B cell (primary cell): ENCODE results near the gene UBE2J1.

Experiments
- CTCF ChIP-seq: fragments of 200-600 bp; IDR thresholded peaks from one replicate; pipeline ENCODE4 v1.8.0; 2022; ENCODE audit warnings: antibody characterized with exemption, mild to moderate bottlenecking
- EZH2 ChIP-seq: IDR thresholded peaks from 2 replicates; pipeline ENCODE4 v1.6.1; 2012; ENCODE audit warnings: borderline replicate concordance, low read depth, mild to moderate bottlenecking, moderate library complexity, low read length; ENCODE audit not compliant: insufficient read depth, poor library complexity, severe bottlenecking

GRCh38 chr6:89302936-89303335 lies 49.6 kb downstream of the UBE2J1 start:
- TF ChIP-seq CTCF (no peak), EZH2 (no peak)
